ENCODE results near the gene STPG3.

Gene STPG3

DNA sequence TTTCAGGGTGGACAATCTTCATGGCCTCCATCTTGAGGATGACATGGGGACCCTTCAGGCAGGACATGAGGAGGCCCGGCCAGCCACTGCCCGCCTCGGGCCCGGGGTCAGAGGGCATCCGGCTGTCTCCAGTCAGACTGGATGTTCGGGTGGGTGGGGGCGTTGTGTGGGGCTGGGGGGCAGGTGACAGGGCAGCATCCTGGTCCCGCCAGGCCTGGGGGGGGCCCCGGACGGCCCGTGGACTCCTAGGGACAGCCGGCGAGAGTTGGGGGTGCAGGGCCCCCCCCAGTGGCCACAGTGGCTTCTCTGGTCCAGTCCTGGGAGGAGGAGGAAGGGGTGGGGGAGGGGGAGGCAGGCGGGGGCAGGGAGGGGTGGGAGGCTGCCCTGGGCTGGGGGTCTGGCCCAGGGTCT is 30.0 kb upstream of the STPG3 start:
- DNase-seq (ENCODE audit: low read depth), result no peak
- H3K4me3 ChIP-seq (ENCODE audit: low read depth, low read length), result no peak overlapping the region

DNA sequence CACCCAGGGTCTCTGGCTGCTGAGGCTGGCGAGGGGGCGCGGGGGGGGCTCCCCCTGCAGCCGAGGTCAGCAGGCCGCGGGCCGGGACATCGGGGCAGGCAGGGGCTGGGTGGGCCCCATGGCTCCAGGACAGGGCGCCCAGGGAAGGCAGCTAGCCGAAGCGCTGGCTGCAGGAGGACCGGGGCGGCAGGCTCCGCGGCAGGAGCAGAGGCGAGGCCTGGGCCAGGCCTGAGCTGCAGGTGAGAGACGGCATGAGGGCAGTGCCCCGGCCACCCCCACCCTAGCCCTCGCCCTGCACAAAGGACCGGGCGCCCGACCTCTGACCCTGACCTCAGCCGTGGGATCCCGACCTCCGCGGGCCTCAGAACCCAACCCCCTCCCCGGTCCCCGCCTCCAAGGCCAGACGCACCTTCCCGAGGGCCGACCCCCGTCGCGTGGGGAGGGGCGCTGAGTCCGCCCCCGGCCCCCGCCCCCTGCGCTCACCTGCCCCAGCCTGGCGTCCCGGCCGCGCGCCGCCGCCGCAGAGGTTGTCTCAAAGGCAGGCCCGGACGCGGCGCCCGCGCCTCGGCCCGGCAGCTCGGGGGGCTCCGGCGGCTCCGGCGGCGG is 29.5 kb upstream of the STPG3 start:
- DNase-seq (ENCODE audit: low read depth), result no peak

DNA sequence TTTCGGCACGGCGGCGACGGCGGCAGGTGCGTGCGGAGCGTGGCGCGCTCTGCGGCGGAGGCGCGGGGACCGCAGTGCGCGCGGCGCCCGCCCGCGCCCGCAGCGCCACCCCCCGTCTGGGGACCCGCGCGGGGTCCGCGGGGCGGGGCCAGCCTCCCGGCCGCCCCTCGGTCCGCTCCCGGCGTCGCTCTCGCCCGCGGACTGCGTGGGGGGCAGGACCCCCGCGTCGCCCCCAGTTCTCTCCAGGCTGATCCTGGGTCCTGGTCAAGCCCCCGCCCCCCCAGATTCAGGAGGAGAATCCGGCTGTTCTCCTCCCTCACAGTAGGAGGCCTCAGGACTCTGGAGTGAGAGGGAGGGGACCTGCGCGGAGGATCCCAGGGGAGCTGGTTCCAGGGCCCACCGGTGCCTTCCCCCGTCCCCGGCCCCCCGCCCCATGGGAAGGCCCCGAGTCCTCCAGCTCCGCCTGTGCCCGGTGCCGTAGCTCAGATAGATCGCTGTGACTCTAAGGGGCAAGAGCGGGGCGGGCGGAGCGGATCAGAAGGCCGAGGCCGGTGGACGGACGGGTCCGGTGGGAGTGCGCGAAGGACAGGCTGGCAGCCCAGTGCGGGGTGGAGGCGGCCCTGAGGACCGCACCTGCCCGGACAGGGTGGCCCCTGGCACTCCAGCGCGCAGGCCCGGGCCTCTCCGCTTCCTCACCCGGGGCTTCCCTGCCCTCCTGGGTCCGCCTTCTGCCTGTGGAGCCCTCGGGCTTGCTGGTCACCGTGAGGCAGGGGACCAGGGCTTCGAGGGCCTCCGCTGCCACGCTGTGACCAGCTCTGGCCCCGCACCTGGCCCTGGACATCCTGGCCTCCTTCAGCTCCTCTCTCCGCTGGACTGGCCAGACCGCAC is 28.7 kb upstream of the STPG3 start, which contains the start of gene RNF208:
Gene RNF208, minus strand, starts transcription at position 51 of the 888 bp plus-strand sequence. CDS start 1,028 bp downstream, outside the sequence.
- peak within 1 kb of the TSS; percentile 73 for H3K4me3 ChIP-seq (ENCODE audit: low read depth, low read length)
- no peak for DNase-seq (ENCODE audit: low read depth)

More for the DNA sequence above, 29.5 kb upstream of the STPG3 start:
- peak overlapping the region; percentile 32 for H3K4me3 ChIP-seq (ENCODE audit: low read depth, low read length)

DNA sequence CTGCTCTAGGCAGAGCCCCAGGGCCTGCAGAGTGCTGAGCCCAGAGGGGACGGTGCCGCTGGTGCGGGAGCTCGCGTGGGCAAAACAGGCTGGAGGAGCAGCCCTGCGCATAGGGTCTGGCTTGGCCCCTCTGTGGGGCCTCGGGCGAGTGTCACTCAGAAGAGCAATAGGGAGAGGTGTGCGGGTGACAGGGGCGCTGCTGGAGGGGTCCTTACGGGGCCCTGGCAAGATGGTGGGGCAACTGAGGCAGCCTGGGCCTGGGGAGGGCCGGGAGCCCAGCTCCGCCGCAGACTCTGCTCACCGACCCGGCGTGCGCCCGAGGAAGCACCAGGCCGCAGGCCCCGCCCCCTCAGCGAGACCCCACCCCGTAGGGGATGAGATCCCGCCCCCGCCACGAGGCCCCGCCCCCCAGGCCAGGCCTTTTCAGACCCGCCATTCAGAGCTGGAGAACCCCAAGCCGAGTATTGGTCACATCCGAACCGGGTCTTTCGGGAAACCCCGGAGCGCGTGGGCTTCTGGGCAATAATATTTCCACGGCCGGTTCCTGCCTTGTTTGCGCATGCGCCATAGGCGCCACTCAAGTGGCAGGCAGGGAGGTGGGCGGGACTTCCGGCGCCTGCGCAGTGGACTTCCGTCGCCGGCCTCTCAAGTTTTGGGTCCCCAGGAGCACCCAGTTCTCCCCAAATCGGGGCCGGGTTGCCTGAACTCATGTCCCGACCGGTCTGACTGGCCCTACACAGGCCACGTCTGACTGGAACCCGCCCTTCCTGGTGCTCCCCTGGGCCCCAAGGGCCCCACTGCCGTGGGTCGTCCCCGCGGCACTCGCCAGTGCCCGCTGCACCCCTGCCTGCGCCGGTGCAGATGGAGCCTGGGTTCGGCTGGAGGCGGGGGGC is 27.8 kb upstream of the STPG3 start:
- DNase-seq (ENCODE audit: low read depth), result peak; percentile 88
- H3K4me3 ChIP-seq (ENCODE audit: low read depth, low read length), result peak overlapping the region; percentile 73

DNA sequence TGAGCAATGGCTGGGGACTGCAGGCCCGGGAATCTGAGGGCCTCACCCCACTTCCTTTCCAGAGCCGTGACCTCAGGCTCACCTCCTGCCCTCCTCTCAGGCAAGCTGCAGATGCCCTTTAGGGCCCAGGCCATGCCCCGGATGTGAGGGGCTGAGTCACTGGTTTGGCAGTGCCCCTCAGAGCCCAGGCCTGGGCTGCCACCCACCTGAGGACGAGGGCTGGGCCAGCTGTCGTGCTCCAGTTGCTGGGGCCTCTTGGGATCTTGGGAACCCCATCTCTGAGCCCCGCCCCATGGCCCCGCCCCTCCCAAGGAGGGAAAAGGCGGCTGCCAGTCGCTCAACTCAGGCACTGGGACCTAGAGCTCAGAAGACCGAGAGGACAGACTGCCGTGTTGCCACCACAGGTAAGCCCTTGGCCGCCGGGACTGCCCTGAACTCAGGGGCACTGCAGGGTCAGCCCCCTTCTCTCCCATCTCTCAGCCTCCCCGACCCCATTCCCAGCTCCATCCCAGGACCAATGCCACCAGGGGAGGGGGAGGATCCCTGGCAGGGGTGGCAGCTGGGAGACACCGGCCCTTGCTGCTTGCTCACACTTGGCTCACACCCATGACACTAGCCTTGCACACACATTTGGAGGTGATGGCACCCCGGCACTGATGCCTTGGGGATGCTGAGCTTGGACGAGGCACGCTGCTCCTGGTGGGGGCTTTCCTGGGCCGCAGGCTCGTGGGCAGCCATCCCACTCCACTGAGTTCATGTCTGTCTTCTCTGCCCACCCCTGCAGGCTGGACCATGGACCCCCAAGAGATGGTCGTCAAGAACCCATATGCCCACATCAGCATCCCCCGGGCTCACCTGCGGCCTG is 26.0 kb upstream of the STPG3 start, which contains the start of gene CYSRT1:
Gene CYSRT1, plus strand, starts transcription at position 345 of the 865 bp plus-strand sequence. Its CDS starts 448 bp downstream, at position 793.
- no peak for DNase-seq (ENCODE audit: low read depth)
- H3K4me3 ChIP-seq (ENCODE audit: low read depth, low read length), result peak within 1 kb of the TSS; percentile 73

DNA sequence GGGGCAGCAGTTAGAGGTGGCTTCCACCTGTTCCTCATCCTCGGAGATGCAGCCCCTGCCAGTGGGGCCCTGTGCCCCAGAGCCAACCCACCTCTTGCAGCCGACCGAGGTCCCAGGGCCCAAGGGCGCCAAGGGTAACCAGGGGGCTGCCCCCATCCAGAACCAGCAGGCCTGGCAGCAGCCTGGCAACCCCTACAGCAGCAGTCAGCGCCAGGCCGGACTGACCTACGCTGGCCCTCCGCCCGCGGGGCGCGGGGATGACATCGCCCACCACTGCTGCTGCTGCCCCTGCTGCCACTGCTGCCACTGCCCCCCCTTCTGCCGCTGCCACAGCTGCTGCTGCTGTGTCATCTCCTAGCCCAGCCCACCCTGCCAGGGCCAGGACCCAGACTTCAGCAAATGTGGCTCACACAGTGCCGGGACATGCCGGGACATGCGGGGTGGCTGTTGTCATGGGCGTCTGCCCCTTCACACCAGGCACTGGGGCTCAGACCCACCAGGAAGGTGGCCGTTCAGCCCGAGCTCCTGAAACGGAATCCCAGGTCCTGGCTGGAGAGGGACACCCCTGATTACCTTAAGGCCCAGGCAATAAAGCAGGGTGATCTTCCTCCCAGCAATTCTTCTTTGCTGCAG is 25.3 kb upstream of the STPG3 start:
- no peak overlapping the region for H3K4me3 ChIP-seq (ENCODE audit: low read depth, low read length)
- no peak for DNase-seq (ENCODE audit: low read depth)

DNA sequence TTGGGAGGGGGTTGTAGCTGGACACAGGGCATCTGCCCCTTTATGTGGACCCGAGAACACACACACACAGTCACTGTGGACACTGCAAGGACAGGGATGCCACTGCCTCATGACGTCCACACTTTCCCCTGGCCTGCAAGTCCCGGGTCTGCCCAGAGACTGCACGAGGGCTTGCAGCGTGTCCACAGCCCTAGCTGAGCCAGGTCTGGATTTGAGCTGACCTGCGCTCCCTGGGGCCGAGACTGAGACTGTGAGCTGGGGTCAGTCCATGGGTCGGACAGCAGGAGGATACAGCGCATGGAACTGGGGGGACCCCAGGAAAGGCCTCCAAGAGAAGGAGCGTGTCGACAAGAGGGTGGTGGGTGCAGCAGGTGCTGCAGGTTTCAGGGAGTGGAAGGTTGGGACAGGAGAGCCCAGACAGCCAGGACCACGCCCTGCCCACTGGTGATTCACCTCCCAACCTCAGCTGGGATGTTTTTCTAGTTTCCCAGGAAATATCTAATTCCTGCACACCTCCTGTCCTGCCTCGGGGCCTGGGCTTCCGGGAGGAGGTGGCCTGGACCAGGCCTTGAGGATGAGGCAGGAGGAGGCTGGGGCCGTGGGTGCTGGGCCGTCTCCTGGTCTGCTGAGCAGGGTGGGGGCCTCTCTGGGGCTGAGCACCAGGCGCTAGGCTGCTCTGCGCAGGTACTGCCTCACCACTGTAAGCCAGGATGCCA is 24.6 kb upstream of the STPG3 start:
- H3K4me3 ChIP-seq (ENCODE audit: low read depth, low read length), result no peak overlapping the region
- no peak for DNase-seq (ENCODE audit: low read depth)

DNA sequence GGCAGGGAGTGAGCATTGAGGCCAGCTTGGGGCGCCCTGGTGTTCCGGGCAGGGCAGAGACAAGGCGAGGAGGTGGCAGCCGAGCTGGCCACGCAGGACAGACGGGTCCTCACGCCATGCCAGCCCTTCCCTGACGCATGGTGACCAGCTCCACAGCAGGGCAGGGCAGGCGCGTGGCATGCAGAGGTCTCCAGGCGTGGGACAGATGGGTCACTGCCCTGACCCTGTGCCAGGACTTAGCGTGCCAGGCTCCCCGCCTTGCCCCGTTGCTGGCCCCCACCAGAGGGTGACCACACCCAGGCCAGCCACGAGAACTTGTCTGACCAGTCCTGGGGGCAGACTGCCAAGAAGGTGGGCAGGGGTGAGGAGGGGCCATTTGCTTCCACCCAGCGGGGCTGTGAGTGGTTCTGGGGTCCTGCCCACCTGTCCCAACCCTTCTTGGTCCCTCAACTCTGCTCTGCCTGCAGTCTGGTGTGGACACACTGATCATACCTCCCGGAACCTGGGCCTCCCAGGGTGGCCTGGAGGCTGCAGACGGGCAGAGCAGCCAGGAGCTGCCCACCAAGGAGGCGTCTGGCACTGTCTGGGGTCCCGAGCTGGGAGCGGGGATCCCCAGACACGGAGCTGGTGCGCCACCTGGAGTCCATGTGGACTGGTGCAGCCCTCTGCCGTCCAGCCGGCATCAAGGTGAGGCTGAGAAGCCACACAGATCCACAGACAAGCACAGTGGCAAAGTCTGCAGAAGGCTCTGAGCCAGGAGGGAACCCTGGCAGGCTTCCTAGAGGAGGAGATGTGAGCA is 23.8 kb upstream of the STPG3 start, which contains the start of gene RNF224:
Gene RNF224, plus strand, starts transcription at position 449 of the 799 bp plus-strand sequence. CDS start 834 bp downstream, outside the sequence.
- H3K4me3 ChIP-seq (ENCODE audit: low read depth, low read length), result no peak within 1 kb of the TSS

DNA sequence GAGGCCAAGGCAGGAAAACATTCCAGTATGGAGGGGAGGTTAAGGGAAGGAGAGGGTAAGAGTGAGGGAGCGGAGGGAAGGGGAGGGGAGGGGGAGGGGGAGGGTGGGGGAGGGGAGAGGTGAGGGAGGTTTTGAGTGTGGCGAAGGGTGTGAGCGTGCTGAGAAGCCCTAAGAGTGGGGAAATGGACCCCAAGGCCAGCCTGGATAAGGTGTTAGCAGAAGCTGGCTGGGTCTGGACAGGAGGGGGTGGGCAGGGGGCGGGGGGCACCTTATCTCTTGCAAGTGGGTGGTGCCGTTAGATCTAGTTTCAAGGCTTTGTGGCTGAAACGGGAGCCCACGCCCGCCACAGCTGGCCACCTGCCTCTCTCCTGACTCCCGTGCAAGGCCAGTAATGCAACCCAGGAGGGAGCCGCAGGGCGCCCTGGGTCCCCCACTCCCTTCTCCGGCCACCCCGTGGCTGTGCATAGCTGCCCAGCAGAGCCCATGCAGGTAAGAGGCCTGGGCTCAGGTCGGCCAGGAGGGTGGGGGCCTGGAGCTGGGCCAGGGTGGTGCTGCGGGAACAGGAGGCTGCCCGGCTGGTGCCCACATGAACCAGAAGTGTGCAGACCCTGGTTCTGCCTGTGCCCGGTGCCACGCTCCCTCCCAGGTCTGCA is 23.1 kb upstream of the STPG3 start:
- DNase-seq (ENCODE audit: low read depth), result no peak

More for the DNA sequence above, 23.8 kb upstream of the STPG3 start, which contains the start of gene RNF224:
- DNase-seq (ENCODE audit: low read depth), result no peak

DNA sequence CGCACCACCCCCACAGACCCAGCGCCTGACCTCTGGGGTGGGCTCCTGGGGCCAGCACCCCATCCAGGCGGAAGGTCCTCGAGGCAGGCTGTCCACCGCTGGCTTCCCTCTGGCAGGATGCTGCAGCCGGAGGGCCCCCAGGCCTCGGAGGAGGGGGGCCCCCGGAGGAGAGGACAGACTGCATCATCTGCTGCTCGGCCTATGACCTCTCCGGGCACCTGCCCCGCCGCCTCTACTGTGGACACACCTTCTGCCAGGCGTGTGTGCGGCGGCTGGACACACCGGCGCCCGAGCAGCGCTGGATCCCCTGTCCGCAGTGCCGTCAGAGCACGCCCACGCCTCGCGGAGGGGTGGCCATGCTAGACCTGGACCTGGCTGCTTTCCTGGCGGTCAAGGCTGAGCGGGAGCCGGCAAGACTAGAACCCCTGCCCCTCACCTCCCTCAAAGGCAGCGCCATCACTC is 22.5 kb upstream of the STPG3 start:
- no peak overlapping the region for H3K4me3 ChIP-seq (ENCODE audit: low read depth, low read length)
- DNase-seq (ENCODE audit: low read depth), result no peak

More for the DNA sequence above, 23.1 kb upstream of the STPG3 start:
- no peak overlapping the region for H3K4me3 ChIP-seq (ENCODE audit: low read depth, low read length)

DNA sequence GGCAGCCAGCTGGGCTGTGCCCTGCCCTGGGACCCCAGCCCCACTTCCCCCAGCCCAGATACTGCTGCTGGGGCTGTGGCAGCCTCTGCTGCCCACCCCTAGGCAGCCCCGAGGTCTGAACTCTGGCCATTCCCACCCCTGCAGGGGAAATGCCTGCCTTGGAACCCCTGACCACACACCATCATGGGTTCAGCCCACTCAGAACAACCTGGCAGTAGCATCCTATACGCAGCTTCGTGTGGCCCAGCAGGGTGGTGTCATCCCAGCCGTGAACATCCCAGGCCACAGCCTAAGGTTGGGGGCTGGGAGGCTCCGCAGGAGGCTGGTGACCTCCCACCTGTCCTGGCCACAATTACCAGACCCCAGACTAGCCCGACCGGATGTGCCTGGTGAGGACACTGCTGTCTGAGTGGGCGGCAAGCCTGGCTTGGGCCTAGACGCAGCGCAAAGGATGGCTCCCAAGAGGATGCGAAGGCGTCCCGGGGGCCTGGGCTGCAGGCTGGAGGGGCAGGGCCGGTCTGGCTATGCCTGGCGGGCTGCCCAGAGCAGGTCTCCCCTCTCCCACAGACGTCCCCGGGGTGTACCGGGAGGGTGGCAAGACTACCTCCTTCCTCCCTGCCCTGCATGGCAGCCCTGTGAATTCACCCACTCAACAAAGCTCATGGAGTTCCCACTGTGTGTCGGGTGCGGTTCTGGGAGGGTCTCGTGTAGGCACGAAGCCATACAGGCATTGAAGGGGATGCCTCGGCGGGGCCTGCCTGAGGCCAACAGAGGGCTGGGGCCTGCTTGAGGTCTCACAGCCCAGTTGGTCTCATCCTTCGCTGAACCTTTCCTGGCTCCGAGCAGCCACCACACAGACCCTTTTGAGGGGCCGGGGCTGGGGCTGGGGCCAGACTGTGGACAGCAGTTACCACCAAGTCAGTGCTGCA is 21.9 kb upstream of the STPG3 start:
- DNase-seq (ENCODE audit: low read depth), result no peak
- H3K4me3 ChIP-seq (ENCODE audit: low read depth, low read length), result no peak overlapping the region

DNA sequence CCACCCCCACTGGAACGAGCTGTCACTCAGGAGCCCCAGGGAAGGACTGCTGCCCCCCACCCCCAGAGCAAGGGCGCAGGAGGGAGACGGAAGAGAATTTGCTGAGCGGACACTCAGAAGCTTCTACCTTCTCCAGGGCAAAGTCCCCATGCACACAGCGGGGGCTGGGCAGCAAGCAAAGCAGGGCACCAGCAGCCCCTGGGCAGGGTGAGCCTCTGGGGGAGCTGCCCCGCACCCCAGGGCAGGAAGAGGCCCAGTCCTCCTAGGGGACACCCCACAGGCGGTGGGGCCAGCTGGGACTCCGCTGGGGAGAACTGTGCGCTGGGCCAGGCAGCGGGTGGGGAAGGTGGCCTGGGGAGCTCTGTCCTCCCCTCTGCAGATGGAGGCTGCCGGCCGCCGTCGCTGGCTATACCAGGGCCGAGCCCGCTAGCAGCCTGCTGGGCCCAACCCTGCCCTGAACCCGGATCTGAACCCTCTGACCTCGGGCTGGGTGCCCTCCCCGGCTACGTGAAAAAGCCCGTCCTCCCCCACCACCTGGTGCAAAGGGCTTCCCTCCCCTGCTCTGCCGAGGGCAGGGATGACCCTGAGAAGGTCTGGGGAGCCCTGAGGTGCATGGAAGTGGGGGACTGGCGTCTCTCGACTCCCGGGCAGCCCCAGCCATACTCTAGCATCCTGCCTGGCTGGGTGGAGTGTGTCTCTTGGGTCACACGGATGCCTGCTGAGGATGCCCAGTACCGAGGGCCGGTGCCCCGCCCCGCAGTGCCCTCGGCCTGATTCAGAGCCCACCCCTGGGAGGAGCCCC is 21.0 kb upstream of the STPG3 start:
- no peak overlapping the region for H3K4me3 ChIP-seq (ENCODE audit: low read depth, low read length)
- no peak for DNase-seq (ENCODE audit: low read depth)

DNA sequence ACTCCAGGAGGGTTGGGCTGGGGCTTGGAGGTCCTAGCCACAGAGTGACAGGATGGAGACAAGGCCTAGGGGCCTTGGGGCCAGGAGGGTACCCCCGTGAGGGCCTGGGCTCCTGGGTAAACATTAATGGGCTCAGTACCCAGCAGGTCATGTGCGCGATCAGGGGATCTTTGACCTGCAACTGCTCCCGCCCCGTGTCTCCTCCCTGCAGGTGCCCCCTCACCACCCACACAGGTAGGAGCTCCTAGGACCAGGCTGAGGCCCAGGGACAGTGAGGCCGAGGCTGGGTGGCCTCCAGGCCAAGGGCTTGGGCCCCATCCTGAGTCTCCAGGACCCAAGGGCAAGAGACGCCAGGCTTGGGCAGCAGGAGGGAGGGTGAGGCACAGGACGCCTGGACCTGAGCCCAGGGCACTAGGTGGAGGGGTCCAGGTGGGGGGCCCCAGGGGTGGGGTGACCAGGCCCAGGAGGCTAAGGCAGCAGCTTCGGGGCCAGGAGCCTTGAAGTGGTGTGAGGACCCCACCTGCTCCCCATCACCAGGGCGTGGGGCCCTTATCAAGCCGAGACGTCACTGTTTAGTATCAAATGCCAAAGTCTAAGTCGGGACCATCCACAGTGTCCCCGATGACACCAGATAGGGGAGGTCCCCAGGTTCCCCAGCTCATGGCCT is 20.2 kb upstream of the STPG3 start, which contains the start of gene SLC34A3:
Gene SLC34A3, plus strand, starts transcription at position 197 of the 667 bp plus-strand sequence. CDS start 802 bp downstream, outside the sequence.
- H3K4me3 ChIP-seq (ENCODE audit: low read depth, low read length), result no peak within 1 kb of the TSS
- no peak for DNase-seq (ENCODE audit: low read depth)
